Endothelial cell of umbilical vein (primary cell): Measurements from ENCODE around the gene TBX5. TPM values are rescaled to one million over a fixed set of nuclear protein-coding genes. Genes with fewer than 3 reads are reported as not detected.

Experiments
- BruUV-seq: library from RNA; stranded (reverse); fragments of 400-500 nt; replicated peaks from 2 replicates; lab custom pipeline; 2021; lab: Mats Ljungman, UMichigan
- CTCF ChIA-PET: fragments of 300-600, 350-600 bp; sonication (Branson Sonifier 250); formaldehyde crosslinking; loops from one replicate; lab custom pipeline; 2021; ENCODE audit warnings: antibody characterized with exemption, inconsistent platforms; lab: Charles Lee
- POLR2A ChIA-PET: fragments of 300-600, 350-600 bp; sonication (Branson Sonifier 250); formaldehyde crosslinking; loops from one replicate; lab custom pipeline; 2021; ENCODE audit warnings: antibody characterized with exemption, inconsistent platforms; lab: Charles Lee
- DNase-seq: peaks from one replicate; pipeline ENCODE4 v3.0.0-alpha.2; 2011; ENCODE audit warnings: low read depth, low spot score
- FAIRE-seq: peaks from 2 replicates; lab custom pipeline; 2011; peaks lifted over from hg19 to GRCh38; lab: Jason Lieb, UNC
- H2AFZ ChIP-seq: 2 replicates; pipeline ENCODE4 v1.6.0; 2012; ENCODE audit warnings: low read depth, low read length, control low read depth, inconsistent platforms
- H3K27ac ChIP-seq: 2 replicates; pipeline ENCODE4 v1.5.1; 2011; ENCODE audit warnings: low read depth, mild to moderate bottlenecking, control low read depth, low read length, moderate library complexity; ENCODE audit not compliant: insufficient read depth
- H3K27me3 ChIP-seq, 2 experiments: 2 replicates each; pipeline versions ENCODE4 v1.6.0 to v1.6.1; 2011; ENCODE audit warnings: low read length in 2 of 2, mixed read lengths in 1 of 2; ENCODE audit not compliant: control insufficient read depth in 2 of 2, insufficient read depth in 2 of 2
- H3K36me3 ChIP-seq, 2 experiments: 2 replicates in 1 of 2; 3 replicates in 1 of 2; pipeline ENCODE4 v1.5.1; 2011; ENCODE audit warnings: low read length in 2 of 2, mild to moderate bottlenecking in 1 of 2, moderate library complexity in 1 of 2; ENCODE audit not compliant: control insufficient read depth in 2 of 2, insufficient read depth in 2 of 2; ENCODE audit errors: extremely low read depth in 1 of 2
- H3K4me1 ChIP-seq: 3 replicates; pipeline ENCODE4 v1.5.1; 2011; ENCODE audit warnings: mild to moderate bottlenecking, low read length; ENCODE audit not compliant: control insufficient read depth, insufficient read depth; ENCODE audit errors: extremely low read depth
- H3K4me2 ChIP-seq: 2 replicates; pipeline ENCODE4 v1.6.1; 2011; ENCODE audit warnings: low read length, control low read depth, mixed read lengths; ENCODE audit not compliant: insufficient read depth
- H3K4me3 ChIP-seq, 3 experiments: fragments of 200-600 bp in 1 of 3; sonication (generic), shearing (Covaris generic) in 1 of 3; replicated peaks in 1 of 3; 2 replicates each; pipeline ENCODE4 v1.5.1; 2011 to 2016; ENCODE audit warnings: control low read depth in 3 of 3, low read length in 3 of 3, mild to moderate bottlenecking in 2 of 3, inconsistent platforms in 1 of 3, low read depth in 1 of 3, moderate library complexity in 1 of 3; ENCODE audit not compliant: insufficient read depth in 1 of 3
- H3K79me2 ChIP-seq: 2 replicates; pipeline ENCODE4 v1.6.0; 2012; ENCODE audit warnings: low read length, inconsistent platforms; ENCODE audit not compliant: control insufficient read depth, insufficient read depth
- H3K9ac ChIP-seq: replicated peaks from 2 replicates; pipeline ENCODE3; 2011; ENCODE audit warnings: low read length, control low read depth; ENCODE audit not compliant: insufficient read depth; ENCODE audit errors: extremely low read depth
- H3K9me1 ChIP-seq: replicated peaks from 3 replicates; pipeline ENCODE4 v1.6.0; 2011; ENCODE audit warnings: mild to moderate bottlenecking, low read length; ENCODE audit not compliant: control insufficient read depth, insufficient read depth; ENCODE audit errors: extremely low read depth
- H3K9me3 ChIP-seq: replicated peaks from 2 replicates; pipeline ENCODE4 v1.5.1; 2012; ENCODE audit warnings: low read length, inconsistent platforms; ENCODE audit not compliant: control insufficient read depth, insufficient read depth
- H4K20me1 ChIP-seq: replicated peaks from 2 replicates; pipeline ENCODE3; 2011; ENCODE audit warnings: mild to moderate bottlenecking, low read length; ENCODE audit not compliant: control insufficient read depth, insufficient read depth; ENCODE audit errors: extremely low read depth
- EZH2 ChIP-seq: IDR thresholded peaks from 2 replicates; pipeline ENCODE4 v1.6.1; 2012; ENCODE audit warnings: borderline replicate concordance, low read depth, mild to moderate bottlenecking, moderate library complexity, low read length, inconsistent platforms; ENCODE audit not compliant: severe bottlenecking
- FOS ChIP-seq: IDR thresholded peaks from 2 replicates; pipeline ENCODE4 v1.6.1; 2011; ENCODE audit warnings: mild to moderate bottlenecking, low read length, moderate library complexity, borderline replicate concordance; ENCODE audit not compliant: insufficient read depth
- GATA2 ChIP-seq: IDR thresholded peaks from 2 replicates; pipeline ENCODE4 v1.7.0; 2011; ENCODE audit warnings: low read depth, mild to moderate bottlenecking, moderate library complexity, mixed read lengths, low read length; ENCODE audit not compliant: insufficient read length, insufficient read depth
- JUN ChIP-seq: IDR thresholded peaks from 2 replicates; pipeline ENCODE4 v1.6.1; 2011; ENCODE audit warnings: borderline replicate concordance, low read depth; ENCODE audit not compliant: insufficient read length, insufficient read depth
- MAX ChIP-seq: IDR thresholded peaks from 2 replicates; pipeline ENCODE4 v1.6.1; 2011; ENCODE audit not compliant: insufficient read depth, insufficient read length
- MYC ChIP-seq: IDR thresholded peaks from one replicate; pipeline ENCODE4 v1.6.1; 2011; ENCODE audit warnings: mild to moderate bottlenecking, low read depth, low read length
- POLR2A ChIP-seq: IDR thresholded peaks from 2 replicates; pipeline ENCODE4 v1.6.1; 2012; ENCODE audit warnings: low read depth, mild to moderate bottlenecking, control low read depth, low read length
- POLR2AphosphoS5 ChIP-seq: IDR thresholded peaks from 2 replicates; pipeline ENCODE4 v1.6.1; 2012; ENCODE audit warnings: low read depth, mild to moderate bottlenecking, control low read depth, low read length, moderate library complexity; ENCODE audit not compliant: insufficient read depth
- dilution Hi-C: fragments of 300-500 bp; cut with MboI; formaldehyde crosslinking; loops from one replicate; pipeline ENCODE4 v1.15.0; 2019; ENCODE audit warnings: low sequenced_read_pairs; ENCODE audit not compliant: extremely low pct_ligation_motif_present
- intact Hi-C: fragments of 100-400 bp; cut with micrococcal nuclease; formaldehyde crosslinking; loops from one replicate; pipeline ENCODE4 v1.10.0; 2022
- polyA plus RNA-seq, 4 experiments: library from polyadenylated mRNA; depleted of rRNA in 3 of 4; stranded (reverse) in 3 of 4; unstranded in 1 of 4; fragments of >200 nt; gene quantifications; 2 replicates each; pipeline versions ENCODE4 v1.2.1 to v1.2.3, GENCODE V29; 2011 to 2012; ENCODE audit warnings: missing spikeins in 1 of 4
- total RNA-seq: library from RNA; stranded (reverse); gene quantifications from 2 replicates; pipeline ENCODE4 v1.2.3, GENCODE V29; 2021
- TF ChIP-seq, protein P1 (sequence below), 2 donors: IDR thresholded peaks; 1 replicate in 1 of 2; 2 replicates in 1 of 2; pipeline ENCODE4 v1.5.1; 2011; ENCODE audit warnings: low read length in 2 of 2, mild to moderate bottlenecking in 2 of 2, moderate library complexity in 2 of 2, control low read depth in 1 of 2, inconsistent platforms in 1 of 2, low read depth in 1 of 2; ENCODE audit not compliant: insufficient read depth in 1 of 2; ENCODE audit errors: extremely low read depth in 1 of 2

The TBX5 gene
- total and polyA plus RNA-seq, 2 donors (not counting 3 experiments of a cell fraction or from before 2014, with no cell fraction given), result not detected

DNA sequence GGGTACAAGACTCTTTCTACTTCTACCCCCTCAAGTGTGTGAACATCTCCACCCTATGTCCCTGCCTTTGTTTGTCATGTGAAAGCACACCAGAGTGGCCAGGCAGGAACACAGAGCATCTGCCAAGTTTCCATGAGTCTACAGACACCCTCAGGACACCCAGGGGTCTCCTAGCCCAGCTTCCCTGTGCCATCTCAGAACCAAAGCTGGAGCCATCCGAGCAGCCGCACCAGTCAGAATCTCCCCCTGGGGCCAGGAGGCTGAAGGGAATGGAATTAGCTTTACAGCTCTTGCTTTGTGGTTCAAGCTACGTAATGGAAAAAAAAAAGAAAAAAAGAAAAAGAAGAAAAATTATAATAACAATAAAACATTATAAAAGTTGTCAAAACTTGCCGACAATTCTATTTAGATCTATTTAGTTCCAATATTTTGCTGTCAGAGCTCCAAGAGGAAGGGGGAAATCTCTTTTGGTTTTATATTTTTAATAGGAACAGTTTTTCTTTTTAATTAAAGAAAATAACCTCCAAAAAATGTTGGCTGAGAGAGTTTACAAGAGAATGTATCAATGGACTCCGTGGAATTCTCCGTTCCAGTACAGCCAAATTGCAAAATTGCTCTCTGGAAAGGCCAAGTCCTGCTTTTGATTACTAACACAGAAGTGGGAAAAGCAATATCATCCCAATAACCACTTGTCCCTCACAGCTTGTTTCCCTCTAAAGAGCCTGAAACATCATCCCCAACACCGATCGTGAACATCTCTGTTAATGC lies 37.1 kb downstream of the TBX5 start:
- dilution Hi-C loops (no loop called here), intact Hi-C loops (no loop called here)
- Histone ChIP-seq H3K36me3 (no peaks in the 10 kb centered on the region), H3K9ac (no peak overlapping the region), H3K27ac (no peak overlapping the region), H3K79me2 (no peaks in the 10 kb centered on the region), H4K20me1 (no peaks in the 10 kb centered on the region), H2AFZ (no peak overlapping the region), H3K4me1 (no peaks in the 10 kb centered on the region), H3K4me2 (no peak overlapping the region), H3K9me3 (no peaks in the 10 kb centered on the region), H3K27me3 (no peaks in the 10 kb centered on the region), H3K4me3 (no peak overlapping the region), H3K9me1 (no peaks in the 10 kb centered on the region)
- BruUV-seq, result no TSS peak
- POLR2A ChIA-PET, result no interaction called here
- CTCF ChIA-PET, result no interaction called here
- FAIRE-seq, result no peak
- no peak for TF ChIP-seq GATA2
- TF ChIP-seq EZH2, result no peak
- TF ChIP-seq POLR2A, result no peak
- no peak for TF ChIP-seq POLR2AphosphoS5
- no peak for TF ChIP-seq MYC
- TF ChIP-seq MAX, result no peak
- TF ChIP-seq, protein P1, sequence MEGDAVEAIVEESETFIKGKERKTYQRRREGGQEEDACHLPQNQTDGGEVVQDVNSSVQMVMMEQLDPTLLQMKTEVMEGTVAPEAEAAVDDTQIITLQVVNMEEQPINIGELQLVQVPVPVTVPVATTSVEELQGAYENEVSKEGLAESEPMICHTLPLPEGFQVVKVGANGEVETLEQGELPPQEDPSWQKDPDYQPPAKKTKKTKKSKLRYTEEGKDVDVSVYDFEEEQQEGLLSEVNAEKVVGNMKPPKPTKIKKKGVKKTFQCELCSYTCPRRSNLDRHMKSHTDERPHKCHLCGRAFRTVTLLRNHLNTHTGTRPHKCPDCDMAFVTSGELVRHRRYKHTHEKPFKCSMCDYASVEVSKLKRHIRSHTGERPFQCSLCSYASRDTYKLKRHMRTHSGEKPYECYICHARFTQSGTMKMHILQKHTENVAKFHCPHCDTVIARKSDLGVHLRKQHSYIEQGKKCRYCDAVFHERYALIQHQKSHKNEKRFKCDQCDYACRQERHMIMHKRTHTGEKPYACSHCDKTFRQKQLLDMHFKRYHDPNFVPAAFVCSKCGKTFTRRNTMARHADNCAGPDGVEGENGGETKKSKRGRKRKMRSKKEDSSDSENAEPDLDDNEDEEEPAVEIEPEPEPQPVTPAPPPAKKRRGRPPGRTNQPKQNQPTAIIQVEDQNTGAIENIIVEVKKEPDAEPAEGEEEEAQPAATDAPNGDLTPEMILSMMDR (IDR thresholded peaks at IDR 0.05; ENCODE audit: extremely low read depth in 1 of 2, insufficient read depth in 1 of 2, low read depth in 1 of 2, low read length in 2 of 2), result no peak
- no peak for TF ChIP-seq FOS
- TF ChIP-seq JUN, result no peak
- DNase-seq, result no peak
